Lower leg skin (tissue), 4 donors: ENCODE data around the gene CITED1. TPM values are rescaled to one million over a fixed set of nuclear protein-coding genes. Genes with fewer than 3 reads are reported as not detected.

ENCODE experiments used
- DNase-seq, 2 donors: peaks; one replicate each; pipeline ENCODE4 v3.0.0-alpha.2; 2019; ENCODE audit warnings: low spot score in 2 of 2
- H3K4me3 ChIP-seq: fragments of 200-600 bp; sonication (generic); 2 replicates; pipeline ENCODE4 v1.5.1; 2017; ENCODE audit warnings: mild to moderate bottlenecking, low read depth; ENCODE audit not compliant: poor library complexity, severe bottlenecking
- POLR2A ChIP-seq, 2 donors: fragments of 450-650 bp; IDR thresholded peaks; one replicate each; pipeline ENCODE4 v1.6.1; 2016 to 2017; ENCODE audit warnings: antibody characterized with exemption in 2 of 2, mild to moderate bottlenecking in 1 of 2, moderate library complexity in 1 of 2
- WGBS, 2 donors: methylation state at CpG; one replicate each; pipeline ENCODE4 v1.1.5; 2018; 5-methylcytosine and 5-hydroxymethylcytosine counted together
- intact Hi-C: fragments of 100-400 bp; cut with DNase I; formaldehyde crosslinking; loops from one replicate; pipeline ENCODE4 v1.15.0; 2023; ENCODE audit warnings: low total_unique reads
- total RNA-seq, 4 donors: library from RNA; depleted of rRNA; stranded (reverse); fragments of >200 nt; gene quantifications; one replicate each; pipeline ENCODE4 v1.1.0, GENCODE V29; 2016
- TF ChIP-seq, protein P1 (sequence below), 3 donors: fragments of 450-650 bp; IDR thresholded peaks; one replicate each; pipeline ENCODE4 v1.5.1; 2016; ENCODE audit warnings: antibody characterized with exemption in 3 of 3, mild to moderate bottlenecking in 3 of 3, moderate library complexity in 2 of 3

Gene CITED1, protein sequence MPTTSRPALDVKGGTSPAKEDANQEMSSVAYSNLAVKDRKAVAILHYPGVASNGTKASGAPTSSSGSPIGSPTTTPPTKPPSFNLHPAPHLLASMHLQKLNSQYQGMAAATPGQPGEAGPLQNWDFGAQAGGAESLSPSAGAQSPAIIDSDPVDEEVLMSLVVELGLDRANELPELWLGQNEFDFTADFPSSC
- 1 to 10 TPM in 2 of 4 donors, under 1 TPM in 1, not detected in 1; 0.96 to 2.7 (median 1.3) TPM for total RNA-seq

DNA sequence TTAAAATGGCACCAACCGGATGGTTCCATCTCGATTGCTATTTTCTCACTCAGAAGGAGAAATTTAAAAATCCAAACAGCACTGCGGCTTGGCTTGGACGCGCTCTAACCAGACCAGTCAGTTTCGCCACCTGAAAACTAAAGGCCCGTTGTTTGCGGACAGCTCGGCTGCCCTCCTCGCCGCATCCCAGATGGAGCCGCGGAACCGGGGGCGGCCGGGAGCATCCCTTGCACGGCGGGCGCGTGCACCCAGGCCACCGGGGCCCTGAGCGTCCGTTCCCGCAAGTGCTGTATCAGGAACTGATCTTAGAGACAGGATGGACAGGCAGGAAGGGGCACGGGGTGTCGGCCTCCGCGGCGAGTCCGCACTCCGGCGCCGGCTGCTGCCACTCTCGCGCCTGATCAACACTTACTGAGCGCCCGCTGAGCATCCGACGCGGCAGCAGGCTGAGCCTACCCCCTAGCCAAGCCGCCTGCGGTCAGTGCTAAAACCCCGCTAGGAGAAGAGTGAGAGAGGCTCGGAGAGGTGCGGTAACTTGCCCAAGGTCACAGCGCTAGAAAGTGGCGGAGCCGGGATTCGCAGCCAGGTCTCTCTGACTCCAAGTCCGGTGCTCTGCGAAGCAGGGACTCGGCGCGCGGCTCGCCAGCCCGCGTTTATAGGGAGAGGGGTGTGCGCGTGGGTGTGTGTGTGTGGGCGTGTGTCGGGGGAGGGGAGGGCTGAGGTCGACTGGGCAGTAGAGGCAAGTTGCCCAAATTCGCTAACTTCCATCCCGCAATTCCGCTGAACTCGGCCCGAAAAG, at the start of gene CITED1:
Gene CITED1, minus strand, starts transcription at position 629 of the 799 bp plus-strand sequence. CDS start 3,045 bp downstream, outside the sequence.
- 0 to 11% methylated on average over 37 to 49 of the region's 68 CpGs for WGBS, 2 donors
- no peak within 1 kb of the TSS for H3K4me3 ChIP-seq
- TF ChIP-seq, protein P1, sequence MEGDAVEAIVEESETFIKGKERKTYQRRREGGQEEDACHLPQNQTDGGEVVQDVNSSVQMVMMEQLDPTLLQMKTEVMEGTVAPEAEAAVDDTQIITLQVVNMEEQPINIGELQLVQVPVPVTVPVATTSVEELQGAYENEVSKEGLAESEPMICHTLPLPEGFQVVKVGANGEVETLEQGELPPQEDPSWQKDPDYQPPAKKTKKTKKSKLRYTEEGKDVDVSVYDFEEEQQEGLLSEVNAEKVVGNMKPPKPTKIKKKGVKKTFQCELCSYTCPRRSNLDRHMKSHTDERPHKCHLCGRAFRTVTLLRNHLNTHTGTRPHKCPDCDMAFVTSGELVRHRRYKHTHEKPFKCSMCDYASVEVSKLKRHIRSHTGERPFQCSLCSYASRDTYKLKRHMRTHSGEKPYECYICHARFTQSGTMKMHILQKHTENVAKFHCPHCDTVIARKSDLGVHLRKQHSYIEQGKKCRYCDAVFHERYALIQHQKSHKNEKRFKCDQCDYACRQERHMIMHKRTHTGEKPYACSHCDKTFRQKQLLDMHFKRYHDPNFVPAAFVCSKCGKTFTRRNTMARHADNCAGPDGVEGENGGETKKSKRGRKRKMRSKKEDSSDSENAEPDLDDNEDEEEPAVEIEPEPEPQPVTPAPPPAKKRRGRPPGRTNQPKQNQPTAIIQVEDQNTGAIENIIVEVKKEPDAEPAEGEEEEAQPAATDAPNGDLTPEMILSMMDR (IDR thresholded peaks at IDR 0.05) = no peak
- no peak for TF ChIP-seq POLR2A (IDR thresholded peaks at IDR 0.05)
- intact Hi-C loops = no loop called here
- no peak for DNase-seq

DNA sequence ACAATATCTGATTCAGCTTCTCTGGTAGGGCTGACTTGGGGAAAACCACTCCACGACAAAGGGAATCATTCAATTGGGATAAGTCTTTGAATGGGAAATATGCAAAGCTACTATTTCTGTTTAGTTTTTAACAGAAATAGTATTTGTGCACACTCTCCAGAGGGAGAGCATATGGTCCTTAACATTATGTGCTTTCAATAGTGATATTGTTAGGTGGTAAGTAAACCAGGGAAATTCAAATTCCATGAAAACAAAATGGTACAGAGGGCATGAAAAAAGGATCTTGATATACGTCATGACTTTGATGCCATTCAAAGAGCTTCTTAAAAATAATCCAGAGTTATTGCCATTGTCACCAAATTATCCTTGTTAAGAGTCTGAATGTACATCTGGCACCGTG, 47.1 kb upstream of the CITED1 start:
- 82 to 87% methylated on average over 3 of the region's 3 CpGs for WGBS, 2 donors

DNA sequence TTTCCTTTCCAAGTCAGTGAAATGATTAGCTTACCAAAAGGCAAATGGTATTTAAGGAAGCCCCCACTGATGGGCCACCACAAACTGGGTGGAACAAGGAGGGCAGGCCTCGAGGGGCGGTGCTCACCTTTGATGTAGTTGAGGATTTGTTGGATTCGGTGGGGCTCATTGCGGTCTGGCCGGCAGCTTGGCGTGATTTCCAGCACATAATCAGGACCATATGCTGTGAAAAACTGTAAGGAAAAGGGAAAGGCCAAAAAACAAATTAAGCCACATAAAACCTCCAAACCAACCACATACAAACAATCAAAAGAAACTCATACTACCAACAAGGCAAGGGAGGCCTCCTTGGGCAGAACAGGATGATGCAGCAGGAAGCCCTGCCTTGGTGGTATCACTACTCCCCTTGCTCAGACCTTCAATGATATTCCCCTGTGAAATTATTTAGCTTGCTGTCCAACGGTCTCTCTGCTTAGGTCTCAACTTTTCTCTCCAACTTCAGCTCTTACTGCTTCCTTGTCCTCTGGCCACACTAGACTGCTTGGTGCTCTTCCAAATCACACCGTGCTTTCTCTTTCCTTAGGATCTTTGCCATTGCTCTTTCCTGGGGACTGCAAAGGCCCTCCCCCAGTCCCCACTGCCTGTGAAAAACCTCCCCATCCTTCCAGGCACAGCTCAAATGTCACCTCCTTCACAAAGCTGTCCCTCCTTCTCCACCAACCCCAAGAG, 46.1 kb upstream of the CITED1 start:
- WGBS, 2 donors = 63 to 65% methylated on average over 8 of the region's 8 CpGs
- DNase-seq = no peak
- intact Hi-C loops = no loop called here
- H3K4me3 ChIP-seq = no peak overlapping the region
- TF ChIP-seq, protein P1 (IDR thresholded peaks at IDR 0.05) = no peak
- TF ChIP-seq POLR2A (IDR thresholded peaks at IDR 0.05) = no peak

More for the DNA sequence above, 47.1 kb upstream of the CITED1 start:
- no peak overlapping the region for H3K4me3 ChIP-seq
- intact Hi-C loops = no loop called here
- DNase-seq = no peak
- no peak for TF ChIP-seq POLR2A (IDR thresholded peaks at IDR 0.05)
- TF ChIP-seq, protein P1 (IDR thresholded peaks at IDR 0.05) = no peak

DNA sequence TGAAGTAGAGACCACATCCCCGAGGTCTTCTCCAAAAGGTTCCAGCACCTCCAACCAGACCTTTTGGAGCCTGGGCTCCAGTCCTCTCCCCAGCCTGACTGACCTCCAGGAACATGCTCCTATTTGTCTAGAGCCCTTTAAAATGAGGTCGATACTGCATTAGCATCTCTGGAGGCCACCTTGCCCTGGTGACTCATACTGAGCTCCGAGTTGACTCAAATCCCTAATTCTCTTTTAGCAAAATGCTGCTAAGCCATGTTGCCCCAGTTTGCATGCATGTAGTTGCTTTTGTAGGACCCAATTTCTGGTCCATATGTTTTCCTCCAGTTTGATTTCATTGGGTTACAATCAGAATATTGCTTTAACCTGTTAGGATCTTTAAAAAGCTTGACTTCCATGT, 43.5 kb upstream of the CITED1 start:
- 49 to 81% methylated on average over 3 of the region's 3 CpGs for WGBS, 2 donors
- intact Hi-C loops = no loop called here
- TF ChIP-seq, protein P1 (IDR thresholded peaks at IDR 0.05) = no peak
- TF ChIP-seq POLR2A (IDR thresholded peaks at IDR 0.05) = no peak
- DNase-seq = no peak
- H3K4me3 ChIP-seq = no peak overlapping the region

DNA sequence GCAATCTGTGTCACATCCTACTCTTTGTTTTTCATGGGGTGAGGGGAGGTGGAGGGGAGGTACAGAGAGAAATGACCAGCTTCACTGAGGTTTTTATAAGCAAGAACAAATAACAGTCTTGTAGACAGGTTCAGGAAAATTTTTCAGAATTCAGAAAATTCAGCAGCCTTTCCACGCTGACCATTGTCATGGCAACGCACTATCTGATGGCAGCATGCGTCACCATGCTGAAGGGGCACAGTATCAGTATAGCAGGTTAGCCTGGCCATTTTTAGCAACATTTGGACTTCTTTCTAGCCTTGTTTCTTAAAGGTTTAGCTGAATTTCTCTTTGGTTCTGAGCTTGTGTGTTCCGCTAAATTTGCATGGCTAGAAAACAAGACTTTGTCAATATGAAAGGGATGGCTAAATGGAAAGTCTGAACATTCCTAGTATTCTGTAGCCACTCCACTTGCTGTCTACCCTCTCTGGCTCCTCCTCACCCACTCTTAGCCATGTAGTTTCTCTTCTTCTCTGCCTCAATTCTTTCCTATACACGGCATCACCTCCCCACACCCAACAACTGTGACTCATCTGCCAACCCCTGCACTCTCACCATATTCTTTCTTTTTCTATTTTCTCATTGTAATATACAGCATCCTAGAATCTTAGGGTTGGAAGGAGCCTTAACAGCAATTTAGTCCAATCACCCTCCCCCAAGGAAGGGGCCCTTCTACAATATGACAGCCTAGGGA, 42.7 kb upstream of the CITED1 start:
- intact Hi-C loops = no loop called here
- peak in 1 of 2 donors; percentile 3 for DNase-seq
- TF ChIP-seq, protein P1 (IDR thresholded peaks at IDR 0.05) = no peak
- no peak for TF ChIP-seq POLR2A (IDR thresholded peaks at IDR 0.05)
- no peak overlapping the region for H3K4me3 ChIP-seq
- WGBS, 2 donors = 90 to 96% methylated on average over 5 of the region's 5 CpGs
